GM18858 (cell line): Measurements from ENCODE around the gene TCL1A.

Experiments
- ATAC-seq: cut with Tn5 transposase; IDR thresholded peaks from one replicate; pipeline ENCODE4 v1.9.1; 2021; ENCODE audit not compliant: unreplicated experiment

Gene TCL1A

GRCh38 chr14:95707327-95707726 lies 6.6 kb downstream of the TCL1A start:
- ATAC-seq: no peak

- no peak for ATAC-seq
Measured at GRCh38 chr14:95705518-95705917, 8.4 kb downstream of the TCL1A start.

GRCh38 chr14:95703805-95704204 lies 10.1 kb downstream of the TCL1A start:
- ATAC-seq: no peak

- no peak for ATAC-seq
Measured at GRCh38 chr14:95703341-95703740, 10.6 kb downstream of the TCL1A start.

- no peak for ATAC-seq
Measured at GRCh38 chr14:95701846-95702221, 12.1 kb downstream of the TCL1A start.

- ATAC-seq: no peak
Measured at GRCh38 chr14:95700221-95700976, 13.5 kb downstream of the TCL1A start.

- peak; percentile 54 for ATAC-seq
Measured at GRCh38 chr14:95699412-95699811, 14.5 kb downstream of the TCL1A start.

- ATAC-seq: no peak
Measured at GRCh38 chr14:95698287-95698686, 15.6 kb downstream of the TCL1A start.

GRCh38 chr14:95697764-95698163 lies 16.2 kb downstream of the TCL1A start:
- no peak for ATAC-seq

- ATAC-seq: no peak
Measured at GRCh38 chr14:95696741-95697140, 17.2 kb downstream of the TCL1A start.

GRCh38 chr14:95695913-95696312 lies 18.0 kb downstream of the TCL1A start:
- no peak for ATAC-seq

GRCh38 chr14:95695051-95695450 lies 18.9 kb downstream of the TCL1A start:
- ATAC-seq: no peak

- no peak for ATAC-seq
Measured at GRCh38 chr14:95692109-95692508, 21.8 kb downstream of the TCL1A start.

- no peak for ATAC-seq
Measured at GRCh38 chr14:95691591-95691990, 22.3 kb downstream of the TCL1A start.

- ATAC-seq: no peak
Measured at GRCh38 chr14:95690815-95691214, 23.1 kb downstream of the TCL1A start.

- ATAC-seq: no peak
Measured at GRCh38 chr14:95689441-95689840, 24.5 kb downstream of the TCL1A start.

GRCh38 chr14:95686935-95687334 lies 27.0 kb downstream of the TCL1A start:
- no peak for ATAC-seq

GRCh38 chr14:95685978-95686922 lies 27.7 kb downstream of the TCL1A start, which contains the start of gene TCL1B:
Gene TCL1B, plus strand, starts transcription at chr14:95686426. Its CDS starts 42 bp downstream, at chr14:95686468.
- ATAC-seq: no peak

GRCh38 chr14:95683793-95684192 lies 30.1 kb downstream of the TCL1A start:
- ATAC-seq: no peak

- no peak for ATAC-seq
Measured at GRCh38 chr14:95681153-95681552, 32.8 kb downstream of the TCL1A start.

- no peak for ATAC-seq
Measured at GRCh38 chr14:95679998-95680735, 33.8 kb downstream of the TCL1A start.
